ENCODE results near the gene TPRN. TPM values are rescaled to one million over a fixed set of nuclear protein-coding genes. Genes with fewer than 3 reads are reported as not detected.

TPRN gene
- total RNA-seq, 1 experiment from 2014 or later, result 24.9 TPM

- CTCF ChIA-PET, result interaction anchor here (0.5 kb wide), 1 partner anchor 23 kb away, joined by 6 read pairs; no protein-coding TSS in a partner anchor
- no peak overlapping the region for H3K9ac ChIP-seq (ENCODE audit: low read length)
- no peaks in the 10 kb centered on the region for H3K9me3 ChIP-seq (ENCODE audit: control insufficient read depth in 1 of 2, insufficient read depth in 1 of 2, low read depth in 1 of 2, low read length in 2 of 2)
- RAD21 ChIA-PET (ENCODE audit: low non-redundant PET in 1 of 2, low total read pairs in 2 of 2, uncharacterized antibody in 2 of 2, unreplicated experiment in 2 of 2), result no interaction called here
- no TSS peak for BruUV-seq (replicated peaks)
- no peaks in the 10 kb centered on the region for H4K20me1 ChIP-seq (ENCODE audit: insufficient read depth)
- H3K4me1 ChIP-seq (ENCODE audit: control insufficient read depth in 1 of 2, insufficient read depth in 2 of 2, low read length in 2 of 2), result peaks cover 34 to 53% of the 10 kb centered on the region in 2 experiments
- no peaks in the 10 kb centered on the region for H3K9me2 ChIP-seq (ENCODE audit: insufficient read depth)
- H3K27me3 ChIP-seq (ENCODE audit: insufficient read depth, low read length), result no peaks in the 10 kb centered on the region
- peaks cover 30% of the 10 kb centered on the region; the same call in 1 of the 2 replicates for H3K79me2 ChIP-seq (ENCODE audit: insufficient read depth, low read length)
- intact Hi-C loops (cut with micrococcal nuclease), result no loop called here
- DNase-seq (ENCODE audit: low read depth, low spot score), result no peak
- peak overlapping the region; percentile 63 for H3K4me2 ChIP-seq (ENCODE audit: low read length)
- 0 out of 2 replicates have a peak overlapping the region, but pooled peaks have one; percentile 22 for H3K27ac ChIP-seq (ENCODE audit: low read depth, low read length)
- ATAC-seq, result no peak
- TF ChIP-seq CTCF (IDR thresholded peaks at IDR 0.05 in 2 of 3, conservative IDR thresholded peaks at IDR 0.05 in 1 of 3; ENCODE audit: borderline replicate concordance in 1 of 3, insufficient read depth in 1 of 3, low read depth in 2 of 3, low read length in 2 of 3) (no peak), EGR1 (IDR thresholded peaks at IDR 0.05; ENCODE audit: low read depth) (no peak), POLR2AphosphoS5 (IDR thresholded peaks at IDR 0.05; ENCODE audit: low read depth, low read length) (no peak), POLR2A (IDR thresholded peaks at IDR 0.05; ENCODE audit: borderline replicate concordance, extremely low read depth, insufficient read depth, insufficient read length) (no peak), SIN3A (IDR thresholded peaks at IDR 0.05; ENCODE audit: low read depth) (no peak), FOSL1 (IDR thresholded peaks at IDR 0.05; ENCODE audit: low read depth) (no peak), EZH2 (IDR thresholded peaks at IDR 0.05) (no peak), SP1 (IDR thresholded peaks at IDR 0.05; ENCODE audit: low read depth) (no peak), ZBTB33 (IDR thresholded peaks at IDR 0.05; ENCODE audit: extremely low read depth, insufficient replicate concordance, low read length) (no peak), ZNF274 (IDR thresholded peaks at IDR 0.05; ENCODE audit: low read depth, low read length) (no peak), CEBPB (IDR thresholded peaks at IDR 0.05; ENCODE audit: low read depth) (no peak), TCF7L2 (IDR thresholded peaks at IDR 0.05; ENCODE audit: borderline replicate concordance, extremely low read depth, insufficient read depth, insufficient read length) (no peak), ELF1 (IDR thresholded peaks at IDR 0.05; ENCODE audit: borderline replicate concordance, low read depth) (no peak), YY1 (IDR thresholded peaks at IDR 0.05; ENCODE audit: extremely low read depth, insufficient replicate concordance, low read depth, low read length) (no peak), RAD21 (IDR thresholded peaks at IDR 0.05; ENCODE audit: low read depth) (no peak), SRF (IDR thresholded peaks at IDR 0.05; ENCODE audit: low read depth) (no peak)
- no peak overlapping the region for H3K4me3 ChIP-seq (replicated peaks in 1 of 2; ENCODE audit: low read depth in 1 of 2, low read length in 2 of 2)
- H2AFZ ChIP-seq (ENCODE audit: low read depth, low read length, poor library complexity, severe bottlenecking), result no peak overlapping the region
- POLR2A ChIA-PET, result interaction anchor here (2.6 kb wide), 1 partner anchor 9 kb away, joined by 20 read pairs; the partner anchor contains the start of genes ANAPC2 and SSNA1
- H3K36me3 ChIP-seq (ENCODE audit: control insufficient read depth in 1 of 2, insufficient read depth in 2 of 2, low read length in 2 of 2), result no peaks in the 10 kb centered on the region
Observed at GRCh38 chr9:137198051-137198901, 2.3 kb downstream of the TPRN start.
